ENCODE data around the gene PTPRD.

PTPRD gene

DNA sequence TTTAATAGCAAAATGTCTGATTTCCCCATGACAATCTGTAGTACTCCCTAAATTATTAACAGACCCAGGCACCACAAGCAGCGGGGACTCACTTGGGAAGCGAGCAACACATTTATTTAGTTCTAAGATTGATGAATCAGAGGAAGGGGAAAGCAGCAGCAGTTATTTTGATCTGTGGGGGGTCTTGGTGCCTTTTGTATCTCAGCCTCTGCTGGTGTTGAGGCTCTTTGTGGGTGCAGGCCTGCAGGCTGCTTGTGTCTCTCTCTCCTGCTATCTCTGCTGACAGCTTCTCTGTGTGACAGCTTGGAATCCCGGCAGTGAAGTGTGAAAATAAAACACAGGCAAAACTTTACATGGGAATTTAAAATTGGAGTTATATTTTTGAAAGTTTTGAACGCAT is 1935.1 kb downstream of the PTPRD start:
- Histone ChIP-seq H3K9me3 (ENCODE audit: control insufficient read depth, insufficient read depth, low read length) (no peaks in the 10 kb centered on the region), H3K9ac (ENCODE audit: low read depth, low read length) (no peak overlapping the region), H3K36me3 (ENCODE audit: insufficient read depth, low read length) (no peaks in the 10 kb centered on the region), H3K4me1 (ENCODE audit: insufficient read depth, low read length) (peaks cover 22% of the 10 kb centered on the region)

DNA sequence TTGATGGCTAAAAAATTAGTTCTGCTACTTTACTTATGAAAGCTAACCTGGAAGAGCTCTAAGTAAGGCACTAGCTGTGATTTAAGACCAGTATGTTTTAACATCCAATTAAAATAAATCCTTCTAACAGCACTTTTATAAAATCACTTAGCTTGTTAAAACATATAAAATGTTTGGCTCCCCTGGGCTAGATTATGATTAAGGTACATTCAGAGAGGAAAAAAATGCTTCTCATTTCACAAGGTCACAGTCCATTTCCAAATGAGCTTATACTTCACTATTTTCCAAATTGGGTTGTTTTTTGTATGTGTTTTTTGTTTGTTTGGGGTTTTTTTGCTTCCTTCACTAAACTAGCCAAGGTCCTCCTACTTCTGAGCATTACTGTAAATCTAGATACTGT is 1938.3 kb downstream of the PTPRD start:
- Histone ChIP-seq H3K4me1 (ENCODE audit: insufficient read depth, low read length) (peaks cover 14% of the 10 kb centered on the region), H3K9me3 (ENCODE audit: control insufficient read depth, insufficient read depth, low read length) (no peaks in the 10 kb centered on the region), H3K9ac (ENCODE audit: low read depth, low read length) (no peak overlapping the region), H3K36me3 (ENCODE audit: insufficient read depth, low read length) (no peaks in the 10 kb centered on the region)

DNA sequence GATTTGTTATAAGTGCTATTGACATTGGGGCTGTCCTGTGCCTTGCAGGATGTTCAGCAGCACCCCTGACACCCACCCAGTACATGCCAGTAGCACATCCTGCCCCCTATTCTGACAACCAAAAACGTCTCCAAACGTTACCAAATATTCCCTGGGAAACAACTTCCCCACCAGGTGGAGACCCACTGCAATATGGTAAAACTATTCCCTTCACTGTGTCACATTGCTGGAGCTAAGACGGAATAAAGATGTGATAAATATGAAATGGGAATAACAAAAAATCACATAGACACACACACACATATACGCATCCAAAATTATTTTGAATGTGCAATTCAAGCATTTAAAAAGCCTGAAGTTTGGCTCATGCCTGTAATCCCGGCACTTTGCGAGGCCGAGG is 1939.0 kb downstream of the PTPRD start:
- Histone ChIP-seq H3K4me1 (ENCODE audit: insufficient read depth, low read length) (peaks cover 8% of the 10 kb centered on the region), H3K36me3 (ENCODE audit: insufficient read depth, low read length) (no peaks in the 10 kb centered on the region), H3K9ac (ENCODE audit: low read depth, low read length) (no peak overlapping the region), H3K9me3 (ENCODE audit: control insufficient read depth, insufficient read depth, low read length) (no peaks in the 10 kb centered on the region)

DNA sequence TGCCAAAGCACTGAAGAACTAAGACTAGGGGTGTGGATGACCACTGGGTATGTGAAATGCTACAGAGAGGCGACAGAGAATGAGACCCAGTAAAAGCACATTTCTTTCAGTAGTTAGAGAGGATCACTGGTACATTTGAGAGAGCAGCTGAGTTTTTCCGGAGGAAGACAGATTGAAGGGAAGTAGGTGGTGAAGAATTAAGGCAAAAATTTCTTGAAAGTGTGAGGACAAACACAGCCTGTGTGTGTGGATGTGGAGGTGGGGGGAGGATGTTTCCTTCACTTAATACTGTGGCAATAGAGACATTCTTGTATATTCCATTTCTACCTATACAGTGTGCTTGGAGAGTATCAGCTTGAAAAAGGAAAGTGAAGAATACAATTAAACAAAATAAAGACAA is 1942.1 kb downstream of the PTPRD start:
- Histone ChIP-seq H3K9me3 (ENCODE audit: control insufficient read depth, insufficient read depth, low read length) (no peaks in the 10 kb centered on the region), H3K9ac (ENCODE audit: low read depth, low read length) (no peak overlapping the region), H3K36me3 (ENCODE audit: insufficient read depth, low read length) (no peaks in the 10 kb centered on the region), H3K4me1 (ENCODE audit: insufficient read depth, low read length) (no peaks in the 10 kb centered on the region)

DNA sequence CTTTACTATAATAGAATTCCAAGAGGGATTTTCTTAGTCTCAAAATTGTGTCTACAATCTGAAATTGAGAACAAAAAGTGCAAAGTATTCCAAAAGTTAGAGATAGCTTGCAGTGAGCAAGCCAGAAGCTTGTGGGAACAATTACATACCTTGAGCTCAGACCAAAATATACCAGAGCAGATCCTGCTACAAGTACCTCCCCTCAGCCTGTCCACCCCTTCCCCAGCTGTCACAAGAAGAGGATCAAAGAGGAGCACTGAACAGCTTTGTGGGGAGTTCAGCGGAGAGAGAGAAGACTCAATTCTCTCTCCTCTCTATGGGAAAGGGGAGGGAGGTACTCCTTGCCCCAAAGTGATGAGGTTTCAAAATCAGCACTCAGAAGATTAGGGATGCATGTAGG is 1944.1 kb downstream of the PTPRD start:
- Histone ChIP-seq H3K36me3 (ENCODE audit: insufficient read depth, low read length) (no peaks in the 10 kb centered on the region), H3K9ac (ENCODE audit: low read depth, low read length) (no peak overlapping the region), H3K9me3 (ENCODE audit: control insufficient read depth, insufficient read depth, low read length) (no peaks in the 10 kb centered on the region), H3K4me1 (ENCODE audit: insufficient read depth, low read length) (no peaks in the 10 kb centered on the region)

DNA sequence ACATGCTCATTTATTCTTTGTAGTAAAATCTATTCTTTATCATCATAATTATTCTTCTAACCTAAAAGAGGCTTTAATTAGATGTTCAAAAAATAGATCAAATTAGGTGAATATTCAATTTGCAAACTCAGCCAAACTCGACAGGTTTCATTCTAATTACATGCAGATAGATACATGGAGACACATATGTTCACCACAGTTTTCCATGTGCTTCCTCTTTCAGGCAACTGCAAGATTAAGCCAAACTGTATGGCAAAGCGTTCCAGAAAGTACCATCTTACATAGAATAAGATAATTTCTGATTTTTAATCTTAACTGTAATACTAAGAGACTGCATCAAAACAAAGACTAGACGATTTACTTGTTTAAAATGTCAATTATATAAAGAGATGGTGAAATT is 1944.6 kb downstream of the PTPRD start:
- no peak overlapping the region for H3K9ac ChIP-seq (ENCODE audit: low read depth, low read length)
- H3K4me1 ChIP-seq (ENCODE audit: insufficient read depth, low read length) = no peaks in the 10 kb centered on the region
- H3K9me3 ChIP-seq (ENCODE audit: control insufficient read depth, insufficient read depth, low read length) = no peaks in the 10 kb centered on the region
- no peaks in the 10 kb centered on the region for H3K36me3 ChIP-seq (ENCODE audit: insufficient read depth, low read length)

DNA sequence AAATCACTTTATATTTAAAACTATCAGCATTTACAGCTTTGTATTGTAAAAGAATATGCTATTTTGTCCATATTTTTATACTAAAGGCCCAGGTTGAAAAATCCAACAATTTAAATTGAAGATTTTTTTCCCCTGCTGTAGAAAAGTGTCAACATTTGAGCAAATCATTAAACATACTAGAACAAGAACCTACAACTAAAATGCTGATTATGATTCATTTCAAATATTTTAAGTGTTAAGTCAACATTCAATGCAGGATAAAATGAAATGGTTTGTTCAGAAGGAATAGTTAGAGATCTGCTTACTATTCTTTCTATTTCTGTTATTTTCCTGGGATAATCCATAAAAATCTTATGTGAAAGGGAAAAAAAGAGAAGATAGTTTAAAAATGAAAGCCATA is 1946.7 kb downstream of the PTPRD start:
- Histone ChIP-seq H3K9ac (ENCODE audit: low read depth, low read length) (no peak overlapping the region), H3K9me3 (ENCODE audit: control insufficient read depth, insufficient read depth, low read length) (no peaks in the 10 kb centered on the region), H3K36me3 (ENCODE audit: insufficient read depth, low read length) (no peaks in the 10 kb centered on the region), H3K4me1 (ENCODE audit: insufficient read depth, low read length) (no peaks in the 10 kb centered on the region)

DNA sequence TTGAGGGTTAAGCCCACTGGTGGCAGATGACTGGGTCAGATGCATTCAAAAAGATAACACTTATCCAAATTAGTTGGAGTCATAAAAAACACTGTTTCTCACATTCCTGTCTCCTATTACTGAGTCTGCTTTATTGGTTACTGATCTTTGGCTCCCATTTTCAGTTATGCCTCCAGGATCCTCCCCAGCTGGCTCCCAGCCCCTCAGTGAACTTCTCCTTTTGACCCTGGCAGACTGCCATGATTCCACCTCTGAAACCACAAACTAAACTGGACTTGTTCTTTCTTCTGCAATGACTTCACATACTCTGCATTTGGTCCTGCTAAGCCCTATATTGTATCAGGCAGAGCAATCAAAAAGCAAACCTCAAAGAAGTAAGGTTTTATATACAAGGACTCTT is 1952.4 kb downstream of the PTPRD start:
- no peaks in the 10 kb centered on the region for H3K4me1 ChIP-seq (ENCODE audit: insufficient read depth, low read length)
- no peaks in the 10 kb centered on the region for H3K36me3 ChIP-seq (ENCODE audit: insufficient read depth, low read length)
- no peaks in the 10 kb centered on the region for H3K9me3 ChIP-seq (ENCODE audit: control insufficient read depth, insufficient read depth, low read length)
- H3K9ac ChIP-seq (ENCODE audit: low read depth, low read length) = no peak overlapping the region

DNA sequence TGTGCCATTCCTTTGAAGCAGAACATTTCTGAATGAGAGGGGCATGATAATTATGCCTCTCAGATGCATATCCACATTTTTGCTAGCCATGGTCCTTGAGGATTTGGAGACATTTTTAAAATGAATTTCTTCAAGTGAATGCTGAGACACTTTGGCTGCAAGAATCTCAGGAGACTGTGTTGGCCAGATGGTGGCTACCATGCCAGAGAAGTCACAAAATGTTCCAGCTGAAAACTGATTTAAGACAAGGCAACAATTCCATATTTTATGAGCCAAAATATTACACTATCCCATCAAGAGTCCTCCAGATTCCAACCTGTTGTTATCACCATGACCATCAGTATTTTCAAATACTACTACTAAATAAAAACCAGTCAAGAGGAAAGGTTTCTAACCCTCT is 1953.7 kb downstream of the PTPRD start:
- Histone ChIP-seq H3K4me1 (ENCODE audit: insufficient read depth, low read length) (no peaks in the 10 kb centered on the region), H3K36me3 (ENCODE audit: insufficient read depth, low read length) (no peaks in the 10 kb centered on the region), H3K9ac (ENCODE audit: low read depth, low read length) (no peak overlapping the region), H3K9me3 (ENCODE audit: control insufficient read depth, insufficient read depth, low read length) (no peaks in the 10 kb centered on the region)

DNA sequence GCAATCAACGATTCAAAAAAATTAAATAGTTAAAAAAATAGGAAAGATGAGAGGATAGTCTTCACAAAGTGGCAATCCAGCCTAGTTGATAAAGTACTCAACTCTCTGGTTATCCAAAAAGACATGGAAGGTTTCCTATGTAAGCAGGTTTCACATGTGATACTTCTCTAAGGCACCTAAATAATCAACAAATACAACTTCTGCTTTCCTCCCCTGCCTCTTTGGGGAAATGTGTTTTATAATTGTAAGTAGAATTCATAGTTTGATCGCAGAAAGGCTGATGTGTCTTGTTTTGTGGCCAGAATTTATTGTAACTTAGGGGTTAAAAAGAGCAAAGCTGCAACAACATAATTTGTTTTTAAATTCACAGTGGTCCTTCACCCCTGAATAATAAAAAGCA is 1957.7 kb downstream of the PTPRD start:
- Histone ChIP-seq H3K9me3 (ENCODE audit: control insufficient read depth, insufficient read depth, low read length) (no peaks in the 10 kb centered on the region), H3K9ac (ENCODE audit: low read depth, low read length) (no peak overlapping the region), H3K4me1 (ENCODE audit: insufficient read depth, low read length) (no peaks in the 10 kb centered on the region), H3K36me3 (ENCODE audit: insufficient read depth, low read length) (no peaks in the 10 kb centered on the region)

DNA sequence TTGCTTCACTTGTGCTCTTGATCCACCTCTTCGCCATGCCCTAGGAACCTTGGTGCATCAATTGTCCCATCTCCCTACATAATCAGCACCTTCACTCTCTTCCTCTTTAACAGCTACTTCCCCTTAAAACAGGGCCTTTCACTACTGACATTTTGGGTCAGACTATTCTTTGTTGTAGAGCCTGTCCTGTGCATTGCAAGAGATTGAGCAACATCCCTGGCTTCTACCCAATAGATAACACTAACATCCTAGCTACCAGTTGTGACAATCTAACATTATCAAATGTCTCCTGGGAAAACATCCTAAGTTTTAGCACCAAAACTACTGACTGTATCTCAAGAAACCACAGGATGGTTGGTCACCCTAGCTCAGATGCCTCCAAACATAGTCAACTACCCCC is 1958.9 kb downstream of the PTPRD start:
- Histone ChIP-seq H3K9ac (ENCODE audit: low read depth, low read length) (no peak overlapping the region), H3K36me3 (ENCODE audit: insufficient read depth, low read length) (no peaks in the 10 kb centered on the region), H3K4me1 (ENCODE audit: insufficient read depth, low read length) (no peaks in the 10 kb centered on the region), H3K9me3 (ENCODE audit: control insufficient read depth, insufficient read depth, low read length) (no peaks in the 10 kb centered on the region)

DNA sequence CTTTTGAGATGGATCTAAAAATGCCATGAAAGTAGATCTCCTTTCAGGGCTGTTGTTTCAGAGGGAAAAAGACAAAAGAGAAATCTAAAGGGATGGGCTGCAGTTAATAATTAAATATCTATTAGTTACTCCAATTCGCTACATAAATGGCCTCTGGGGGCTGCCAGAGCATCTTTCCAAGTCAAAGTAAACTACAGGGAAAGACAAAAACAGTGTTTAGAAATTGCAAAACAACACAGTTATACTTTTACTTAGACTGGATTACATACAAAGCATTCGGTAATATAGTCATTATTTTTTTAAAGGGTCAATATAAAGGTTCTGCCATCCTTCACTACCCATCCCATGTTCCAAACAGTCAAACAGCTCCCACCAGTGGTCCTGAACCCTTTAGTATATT is 1959.7 kb downstream of the PTPRD start:
- no peaks in the 10 kb centered on the region for H3K4me1 ChIP-seq (ENCODE audit: insufficient read depth, low read length)
- no peak overlapping the region for H3K9ac ChIP-seq (ENCODE audit: low read depth, low read length)
- H3K36me3 ChIP-seq (ENCODE audit: insufficient read depth, low read length) = no peaks in the 10 kb centered on the region
- no peaks in the 10 kb centered on the region for H3K9me3 ChIP-seq (ENCODE audit: control insufficient read depth, insufficient read depth, low read length)

DNA sequence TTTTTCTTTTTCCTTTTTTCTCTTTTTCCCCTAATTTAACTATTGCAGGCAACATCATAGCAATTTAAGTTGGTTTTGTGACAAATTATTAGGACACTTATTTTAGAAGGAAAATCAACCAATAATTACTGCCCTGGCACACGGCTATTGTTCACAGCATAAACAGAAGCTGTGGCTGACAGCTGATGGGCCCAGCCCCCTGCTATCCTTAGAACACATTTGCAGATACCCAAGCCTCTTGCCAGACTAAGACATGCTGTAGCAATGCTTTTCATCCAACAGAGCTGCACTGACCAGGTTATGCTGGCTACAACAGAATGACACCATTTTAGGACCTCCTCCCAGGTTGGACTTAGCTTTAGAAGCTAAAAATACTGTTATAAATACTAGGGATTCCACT is 1960.5 kb downstream of the PTPRD start:
- Histone ChIP-seq H3K9ac (ENCODE audit: low read depth, low read length) (no peak overlapping the region), H3K4me1 (ENCODE audit: insufficient read depth, low read length) (no peaks in the 10 kb centered on the region), H3K36me3 (ENCODE audit: insufficient read depth, low read length) (no peaks in the 10 kb centered on the region), H3K9me3 (ENCODE audit: control insufficient read depth, insufficient read depth, low read length) (no peaks in the 10 kb centered on the region)

DNA sequence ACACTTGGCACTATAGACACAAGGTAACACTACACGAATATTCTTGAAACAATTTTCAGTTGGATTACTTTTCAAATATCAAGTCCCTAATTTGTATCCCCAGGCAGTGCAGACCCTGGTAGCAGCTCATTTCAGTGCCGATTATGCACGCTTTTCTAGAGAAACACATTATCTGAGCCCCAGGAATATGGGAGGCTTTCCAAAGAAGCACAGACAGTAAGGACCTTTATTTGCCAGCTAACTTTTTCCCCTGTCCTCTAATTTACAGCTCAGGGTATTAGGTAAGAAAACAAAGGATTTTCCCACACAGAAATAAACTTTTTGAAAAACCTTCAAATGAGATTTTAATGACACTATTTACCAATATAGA is 1961.0 kb downstream of the PTPRD start:
- Histone ChIP-seq H3K9me3 (ENCODE audit: control insufficient read depth, insufficient read depth, low read length) (no peaks in the 10 kb centered on the region), H3K4me1 (ENCODE audit: insufficient read depth, low read length) (no peaks in the 10 kb centered on the region), H3K36me3 (ENCODE audit: insufficient read depth, low read length) (no peaks in the 10 kb centered on the region), H3K9ac (ENCODE audit: low read depth, low read length) (no peak overlapping the region)

DNA sequence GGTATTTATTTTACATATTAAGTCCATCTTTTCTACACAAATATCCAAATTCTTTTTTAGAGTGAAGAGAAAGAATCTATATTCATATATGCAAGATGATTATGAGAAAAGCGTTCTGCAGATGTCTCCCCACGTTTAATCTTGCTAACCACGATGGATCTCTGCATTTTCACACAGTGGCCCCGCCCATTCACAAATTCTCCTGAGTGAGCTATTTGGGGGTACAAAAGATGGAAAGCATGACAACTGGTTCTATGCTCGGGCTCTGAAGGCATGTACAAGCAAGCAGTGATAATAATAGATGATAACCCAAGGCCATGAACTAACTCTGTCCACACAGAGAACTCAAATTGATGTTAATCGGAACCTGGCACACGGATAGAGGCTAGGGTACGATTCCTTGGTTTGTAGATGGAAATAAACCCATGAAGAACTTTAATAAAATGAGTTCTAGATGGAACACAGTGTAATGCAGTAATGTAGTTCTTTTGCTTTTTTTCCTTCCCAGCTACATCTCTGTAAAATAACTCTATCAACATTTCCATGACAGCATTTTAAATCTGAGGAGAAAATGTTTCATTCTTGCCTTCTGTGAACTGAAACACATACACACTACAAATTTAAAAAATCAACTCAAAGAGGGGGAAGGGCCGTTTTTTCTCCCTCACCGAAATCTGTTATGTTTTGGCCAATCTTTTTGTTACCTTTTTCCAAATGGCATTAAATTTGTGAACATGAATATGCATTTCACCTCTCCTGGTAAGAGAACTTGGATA is 1961.5 kb downstream of the PTPRD start:
- no peaks in the 10 kb centered on the region for H3K4me1 ChIP-seq (ENCODE audit: insufficient read depth, low read length)
- no peaks in the 10 kb centered on the region for H3K9me3 ChIP-seq (ENCODE audit: control insufficient read depth, insufficient read depth, low read length)

DNA sequence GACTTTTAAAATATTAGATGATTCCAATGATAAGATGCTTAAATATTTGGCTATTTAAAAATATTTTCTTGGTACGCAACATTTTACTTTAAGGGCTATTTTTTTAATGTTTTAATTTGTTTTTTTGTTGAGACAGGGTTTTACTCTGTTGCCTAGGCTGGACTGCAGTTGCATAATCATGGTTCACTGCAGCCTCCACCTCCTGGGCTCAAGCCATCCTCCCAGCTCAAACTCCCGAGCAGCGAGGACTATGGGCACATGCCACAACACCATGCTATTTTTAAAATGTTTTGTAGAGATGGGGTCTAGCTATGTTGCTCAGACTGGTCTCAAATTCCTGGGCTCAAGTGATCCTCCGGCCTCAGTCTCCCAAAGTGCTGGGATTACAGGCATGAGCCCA is 1963.0 kb downstream of the PTPRD start:
- H3K9me3 ChIP-seq (ENCODE audit: control insufficient read depth, insufficient read depth, low read length) = no peaks in the 10 kb centered on the region
- no peaks in the 10 kb centered on the region for H3K4me1 ChIP-seq (ENCODE audit: insufficient read depth, low read length)
- H3K9ac ChIP-seq (ENCODE audit: low read depth, low read length) = no peak overlapping the region
- H3K36me3 ChIP-seq (ENCODE audit: insufficient read depth, low read length) = no peaks in the 10 kb centered on the region

More for the DNA sequence above, 1961.5 kb downstream of the PTPRD start:
- no peak overlapping the region for H3K9ac ChIP-seq (ENCODE audit: low read depth, low read length)
- H3K36me3 ChIP-seq (ENCODE audit: insufficient read depth, low read length) = no peaks in the 10 kb centered on the region
